K562 (cell line): Measurements from ENCODE around the gene ADTRP. TPM values are rescaled to one million over a fixed set of nuclear protein-coding genes. Genes with fewer than 3 reads are reported as not detected.

Source experiments
- ATAC-seq: fragments of 200-7000 bp; cut with Tn5 transposase; 3 replicates; pipeline ENCODE4 v1.9.1; 2020; ENCODE audit warnings: moderate library complexity
- BruUV-seq: library from RNA; stranded (reverse); fragments of 400-500 nt; replicated peaks from 2 replicates; lab custom pipeline; 2021; lab: Mats Ljungman, UMichigan
- CTCF ChIA-PET: fragments of 300-600 bp; formaldehyde crosslinking; extraction: SDS; loops from one replicate; lab custom pipeline; 2021; ENCODE audit warnings: low intra/inter-chr PET ratio; lab: Yijun Ruan, JAX
- POLR2A ChIA-PET: fragments of 300-600, 350-650 bp; sonication (Branson Sonifier 250); formaldehyde crosslinking; extraction: SDS; loops from one replicate; lab custom pipeline; 2021; ENCODE audit warnings: antibody characterized with exemption, inconsistent platforms; lab: Yijun Ruan, JAX
- DNase-seq, 4 experiments: peaks; one replicate each; pipeline versions ENCODE4 v3.0.0 to v3.0.0-alpha.2; 2011 to 2018; ENCODE audit warnings: low spot score in 3 of 4, mixed read lengths in 3 of 4; ENCODE audit errors: extremely low read depth in 1 of 4
- FAIRE-seq: peaks from 2 replicates; lab custom pipeline; 2011; peaks lifted over from hg19 to GRCh38; lab: Jason Lieb, UNC
- H2AFZ ChIP-seq: 2 replicates; pipeline ENCODE4 v1.6.0; 2011; ENCODE audit warnings: low read depth, low read length, control low read depth, inconsistent platforms
- H3K27ac ChIP-seq: fragments of 200-600 bp; 3 replicates; pipeline ENCODE4 v1.8.0; 2011; ENCODE audit warnings: low read depth, mild to moderate bottlenecking, control low read depth, inconsistent platforms, low read length, moderate library complexity, mixed read lengths; ENCODE audit errors: extremely low read depth
- H3K27me3 ChIP-seq, 2 experiments: fragments of 300-600 bp in 1 of 2; 2 replicates in 1 of 2; 3 replicates in 1 of 2; pipeline versions ENCODE4 v1.6.0 to v1.8.0; 2011; ENCODE audit warnings: inconsistent platforms in 2 of 2, low read length in 2 of 2, mild to moderate bottlenecking in 1 of 2, mixed read lengths in 1 of 2, moderate library complexity in 1 of 2; ENCODE audit not compliant: control insufficient read depth in 2 of 2, insufficient read depth in 2 of 2
- H3K36me3 ChIP-seq: fragments of 300-600 bp; 3 replicates; pipeline ENCODE4 v1.8.0; 2011; ENCODE audit warnings: mild to moderate bottlenecking, low read length, inconsistent platforms; ENCODE audit not compliant: control insufficient read depth, insufficient read depth
- H3K4me1 ChIP-seq, 2 experiments: fragments of 200-600 bp in 1 of 2; replicated peaks in 1 of 2; 2 replicates in 1 of 2; 3 replicates in 1 of 2; pipeline versions ENCODE4 v1.5.1 to v1.8.0; 2011; ENCODE audit warnings: inconsistent platforms in 2 of 2, low read length in 2 of 2, mild to moderate bottlenecking in 1 of 2, mixed read lengths in 1 of 2, moderate library complexity in 1 of 2; ENCODE audit not compliant: control insufficient read depth in 2 of 2, insufficient read depth in 2 of 2
- H3K4me2 ChIP-seq: 2 replicates; pipeline ENCODE4 v1.6.1; 2011; ENCODE audit warnings: low read length, control low read depth, inconsistent platforms, mixed read lengths; ENCODE audit not compliant: insufficient read depth
- H3K4me3 ChIP-seq: fragments of 200-600 bp; sonication (generic), shearing (Covaris generic); 2 replicates; pipeline ENCODE4 v1.5.1; 2016; ENCODE audit warnings: control low read depth, inconsistent platforms
- H3K79me2 ChIP-seq: fragments of 200-600 bp; 3 replicates; pipeline ENCODE4 v1.8.0; 2011; ENCODE audit warnings: low read length, inconsistent platforms; ENCODE audit not compliant: control insufficient read depth, insufficient read depth
- H3K9ac ChIP-seq, 2 experiments: 2 replicates each; pipeline versions ENCODE4 v1.6.0 to v1.6.1; 2011; ENCODE audit warnings: low read depth in 2 of 2, low read length in 2 of 2, control low read depth in 1 of 2, inconsistent platforms in 1 of 2, mild to moderate bottlenecking in 1 of 2, mixed read lengths in 1 of 2; ENCODE audit not compliant: insufficient read depth in 1 of 2
- H3K9me1 ChIP-seq: one replicate; pipeline ENCODE4 v1.6.0; 2011; ENCODE audit warnings: inconsistent platforms, mild to moderate bottlenecking, low read length, moderate library complexity; ENCODE audit not compliant: control insufficient read depth, insufficient read depth
- H3K9me3 ChIP-seq: replicated peaks from 2 replicates; pipeline ENCODE4 v1.5.1; 2011; ENCODE audit warnings: low read depth, low read length, inconsistent platforms; ENCODE audit not compliant: control insufficient read depth, insufficient read depth
- H4K20me1 ChIP-seq: replicated peaks from 2 replicates; pipeline ENCODE4 v1.6.1; 2011; ENCODE audit warnings: low read length, inconsistent platforms, mixed read lengths; ENCODE audit not compliant: control insufficient read depth, insufficient read depth
- CREB5 ChIP-seq: fragments of 250-450 bp; sonication (Bioruptor Pico); IDR thresholded peaks from 2 replicates; pipeline ENCODE4 v1.5.0; 2020; ENCODE audit warnings: mild to moderate bottlenecking
- DACH1 ChIP-seq: fragments of 450-650 bp; IDR thresholded peaks from 2 replicates; pipeline ENCODE4 v1.6.1; 2018; ENCODE audit not compliant: partially characterized antibody
- E2F8 ChIP-seq: fragments of 450-650 bp; IDR thresholded peaks from 2 replicates; pipeline ENCODE4 v1.7.1; 2018; ENCODE audit warnings: mild to moderate bottlenecking, low read depth; ENCODE audit not compliant: partially characterized antibody
- ELF2 ChIP-seq: fragments of 250-450 bp; sonication (Bioruptor Pico); IDR thresholded peaks from 2 replicates; pipeline ENCODE4 v1.5.0; 2021; ENCODE audit warnings: mild to moderate bottlenecking
- EP400 ChIP-seq: fragments of 450-650 bp; IDR thresholded peaks from 2 replicates; pipeline ENCODE4 v1.6.1; 2017; ENCODE audit warnings: antibody characterized with exemption, mild to moderate bottlenecking, moderate library complexity
- ETV5 ChIP-seq: sonication (generic); formaldehyde crosslinking; IDR thresholded peaks from 2 replicates; pipeline ENCODE4 v1.4.0; 2020; ENCODE audit warnings: low read depth, mild to moderate bottlenecking, missing genetic modification reagents
- FIP1L1 ChIP-seq: fragments of 200-400 bp; formaldehyde crosslinking; IDR thresholded peaks from 2 replicates; pipeline ENCODE4 v1.6.1; 2018; ENCODE audit warnings: mild to moderate bottlenecking, low read depth, low read length; ENCODE audit not compliant: poor library complexity, severe bottlenecking
- FOXJ3 ChIP-seq: sonication (generic); formaldehyde crosslinking; IDR thresholded peaks from 2 replicates; pipeline ENCODE4 v1.4.0; 2020; ENCODE audit warnings: mild to moderate bottlenecking, missing genetic modification reagents
- FOXK2 ChIP-seq, 2 experiments: fragments of 450-650 bp; IDR thresholded peaks in 1 of 2; conservative IDR thresholded peaks in 1 of 2; 2 replicates each; pipeline ENCODE4 v1.6.1; 2016; ENCODE audit warnings: low read depth in 2 of 2, mild to moderate bottlenecking in 1 of 2
- IRF9 ChIP-seq: fragments of 450-650 bp; IDR thresholded peaks from 2 replicates; pipeline ENCODE4 v1.6.1; 2016; ENCODE audit warnings: missing biosample characterization, missing genetic modification characterization
- NR3C1 ChIP-seq: sonication (generic); formaldehyde crosslinking; IDR thresholded peaks from 2 replicates; pipeline ENCODE4 v1.8.1; 2022; ENCODE audit warnings: missing genetic modification reagents
- PTBP1 ChIP-seq: fragments of 200-400 bp; formaldehyde crosslinking; IDR thresholded peaks from 2 replicates; pipeline ENCODE4 v1.6.1; 2017; ENCODE audit warnings: low read depth, low read length
- RBM15 ChIP-seq: fragments of 200-400 bp; formaldehyde crosslinking; IDR thresholded peaks from 2 replicates; pipeline ENCODE4 v1.6.1; 2018; ENCODE audit warnings: mild to moderate bottlenecking, low read length, moderate library complexity; ENCODE audit not compliant: insufficient read depth
- ZNF830 ChIP-seq: fragments of 250-450 bp; sonication (Bioruptor Pico); IDR thresholded peaks from 2 replicates; pipeline ENCODE4 v1.5.0; 2021; ENCODE audit warnings: mild to moderate bottlenecking
- WGBS: fragments of 100-300 bp; shearing (Covaris generic); methylation state at CpG from one replicate; pipeline ENCODE4 v1.1.6; 2016; ENCODE audit warnings: low coverage, mixed read lengths; ENCODE audit not compliant: insufficient coverage; ENCODE audit errors: missing lambda C conversion rate; 5-methylcytosine and 5-hydroxymethylcytosine counted together
- in situ Hi-C: fragments of 300-500 bp; cut with MboI; formaldehyde crosslinking; loops from 4 replicates; pipeline ENCODE4 v1.15.0; 2018; ENCODE audit warnings: inconsistent platforms, mixed read lengths
- intact Hi-C: fragments of 100-400 bp; cut with micrococcal nuclease; formaldehyde crosslinking; loops from 2 replicates; pipeline ENCODE4 v1.14.2; 2022
- polyA plus RNA-seq, 8 experiments: library from polyadenylated mRNA; depleted of rRNA in 4 of 8; stranded (reverse) in 5 of 8; unstranded in 3 of 8; fragments of >200 nt; fragmentation: Nextera tagmentation in 2 of 8; fragmentation: Illumina TruSeq in 1 of 8; extraction: Ambion mirVana in 2 of 8; extraction: Trizol in 1 of 8; gene quantifications; 2 replicates each; pipeline versions ENCODE4 v1.2.1 to v1.2.3, GENCODE V29; 2011 to 2014; ENCODE audit warnings: inconsistent platforms in 1 of 8, missing spikeins in 1 of 8
- total RNA-seq, 7 experiments: library from RNA; depleted of rRNA in 6 of 7; stranded (reverse); fragments of >200 nt in 6 of 7; fragmentation: Illumina TruSeq in 2 of 7; extraction: Trizol in 2 of 7; gene quantifications; 2 replicates each; pipeline versions ENCODE4 v1.2.1 to v1.2.3, GENCODE V29; 2011 to 2021; ENCODE audit warnings: low replicate concordance in 1 of 7

ADTRP gene
- total and polyA plus RNA-seq, 9 of the 15 experiments (the other 6 are each of a cell fraction or from before 2014, with no cell fraction given): 7.4 to 24.0 (median 13.6) TPM

- Histone ChIP-seq H3K9me1 (no peaks in the 10 kb centered on the region), H3K4me2 (no peak overlapping the region), H3K9me3 (no peaks in the 10 kb centered on the region), H3K27me3 (no peaks in the 10 kb centered on the region), H3K27ac (no peak overlapping the region), H3K9ac (no peak overlapping the region), H3K36me3 (no peaks in the 10 kb centered on the region), H3K79me2 (no peaks in the 10 kb centered on the region), H2AFZ (peak overlapping the region; percentile 57), H3K4me3 (no peak overlapping the region), H3K4me1 (peaks cover 0 to 8% of the 10 kb centered on the region in 2 experiments; a peak in 2 of 5 replicates), H4K20me1 (no peaks in the 10 kb centered on the region)
- 43% methylated on average over 12 of the region's 12 CpGs for WGBS
- TF ChIP-seq NR3C1 (CRISPR knock-in tag): no peak
- TF ChIP-seq DACH1: no peak
- no peak for TF ChIP-seq ELF2 (CRISPR knock-in tag)
- no peak for TF ChIP-seq ETV5
- no peak for TF ChIP-seq FOXJ3 (CRISPR knock-in tag)
- TF ChIP-seq IRF9 (tag): no peak
- no peak for TF ChIP-seq EP400
- no peak for TF ChIP-seq E2F8
- TF ChIP-seq CREB5 (CRISPR knock-in tag): no peak
- no peak for TF ChIP-seq ZNF830 (CRISPR knock-in tag)
- no peak for TF ChIP-seq FOXK2 (conservative IDR thresholded peaks at IDR 0.05 in 1 of 2, IDR thresholded peaks at IDR 0.05 in 1 of 2; ENCODE audit: low read depth in 2 of 2)
- TF ChIP-seq PTBP1: no peak
- TF ChIP-seq FIP1L1: no peak
- no peak for TF ChIP-seq RBM15
- CTCF ChIA-PET: no interaction called here
- in situ Hi-C loops (no loop called here), intact Hi-C loops (loop anchor here (5.0 kb wide), 1 partner anchor 109 kb away; no protein-coding TSS in a partner anchor)
- ATAC-seq: peak; percentile 29; the same call in 2 of the 3 replicates
- no TSS peak for BruUV-seq
- DNase-seq: no peak
- POLR2A ChIA-PET: interaction anchor here (0.6 to 1.3 kb wide), 3 partner anchors 12 to 19 kb away, joined by 3 to 4 read pairs (median 3); no protein-coding TSS in a partner anchor
- no peak for FAIRE-seq
These were observed 32.4 kb upstream of the ADTRP start for GRCh38 chr6:11810854-11811643.
